ENCODE results near the gene USP6NL.
A peak's percentile ranks its signal among the peaks of the same experiment; 100 is the strongest.

USP6NL gene

GRCh38 chr10:11522821-11523245 lies 88.6 kb downstream of the USP6NL start:
- no peak overlapping the region for H3K4me3 ChIP-seq (IDR thresholded peaks at IDR 0.05; ENCODE audit: insufficient read depth, low read depth, low read length)
- no peak overlapping the region for H2AFZ ChIP-seq (ENCODE audit: low read depth)
- no peak overlapping the region for H3K9ac ChIP-seq
- no peaks in the 10 kb centered on the region for H4K20me1 ChIP-seq (ENCODE audit: insufficient read depth)
- TF ChIP-seq, protein P1, sequence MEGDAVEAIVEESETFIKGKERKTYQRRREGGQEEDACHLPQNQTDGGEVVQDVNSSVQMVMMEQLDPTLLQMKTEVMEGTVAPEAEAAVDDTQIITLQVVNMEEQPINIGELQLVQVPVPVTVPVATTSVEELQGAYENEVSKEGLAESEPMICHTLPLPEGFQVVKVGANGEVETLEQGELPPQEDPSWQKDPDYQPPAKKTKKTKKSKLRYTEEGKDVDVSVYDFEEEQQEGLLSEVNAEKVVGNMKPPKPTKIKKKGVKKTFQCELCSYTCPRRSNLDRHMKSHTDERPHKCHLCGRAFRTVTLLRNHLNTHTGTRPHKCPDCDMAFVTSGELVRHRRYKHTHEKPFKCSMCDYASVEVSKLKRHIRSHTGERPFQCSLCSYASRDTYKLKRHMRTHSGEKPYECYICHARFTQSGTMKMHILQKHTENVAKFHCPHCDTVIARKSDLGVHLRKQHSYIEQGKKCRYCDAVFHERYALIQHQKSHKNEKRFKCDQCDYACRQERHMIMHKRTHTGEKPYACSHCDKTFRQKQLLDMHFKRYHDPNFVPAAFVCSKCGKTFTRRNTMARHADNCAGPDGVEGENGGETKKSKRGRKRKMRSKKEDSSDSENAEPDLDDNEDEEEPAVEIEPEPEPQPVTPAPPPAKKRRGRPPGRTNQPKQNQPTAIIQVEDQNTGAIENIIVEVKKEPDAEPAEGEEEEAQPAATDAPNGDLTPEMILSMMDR (conservative IDR thresholded peaks at IDR 0.05; ENCODE audit: low read depth, low read length): no peak
- H3K4me1 ChIP-seq (ENCODE audit: low read depth, poor library complexity, severe bottlenecking): peaks cover 6% of the 10 kb centered on the region
- no peak overlapping the region for H3K27ac ChIP-seq
- no peaks in the 10 kb centered on the region for H3K79me2 ChIP-seq (ENCODE audit: insufficient read depth, low read depth)
- H3K4me2 ChIP-seq: no peak overlapping the region
- no peaks in the 10 kb centered on the region for H3K27me3 ChIP-seq (ENCODE audit: insufficient read depth, low read depth)
- no peaks in the 10 kb centered on the region for H3K36me3 ChIP-seq (ENCODE audit: insufficient read depth)

- peaks cover 6% of the 10 kb centered on the region for H3K4me1 ChIP-seq (ENCODE audit: low read depth, poor library complexity, severe bottlenecking)
- no peaks in the 10 kb centered on the region; the same call in 1 of the 2 replicates for H3K27me3 ChIP-seq (ENCODE audit: insufficient read depth, low read depth)
- no peak overlapping the region for H3K4me3 ChIP-seq (IDR thresholded peaks at IDR 0.05; ENCODE audit: insufficient read depth, low read depth, low read length)
- no peak overlapping the region for H3K9ac ChIP-seq
- H3K4me2 ChIP-seq: no peak overlapping the region
- H2AFZ ChIP-seq (ENCODE audit: low read depth): no peak overlapping the region
- no peak overlapping the region for H3K27ac ChIP-seq
- no peaks in the 10 kb centered on the region for H3K79me2 ChIP-seq (ENCODE audit: insufficient read depth, low read depth)
- no peaks in the 10 kb centered on the region for H3K36me3 ChIP-seq (ENCODE audit: insufficient read depth)
- TF ChIP-seq, protein P1 (conservative IDR thresholded peaks at IDR 0.05; ENCODE audit: low read depth, low read length): no peak
- no peaks in the 10 kb centered on the region for H4K20me1 ChIP-seq (ENCODE audit: insufficient read depth)
Observed at GRCh38 chr10:11521860-11522259, 89.6 kb downstream of the USP6NL start.

DNA sequence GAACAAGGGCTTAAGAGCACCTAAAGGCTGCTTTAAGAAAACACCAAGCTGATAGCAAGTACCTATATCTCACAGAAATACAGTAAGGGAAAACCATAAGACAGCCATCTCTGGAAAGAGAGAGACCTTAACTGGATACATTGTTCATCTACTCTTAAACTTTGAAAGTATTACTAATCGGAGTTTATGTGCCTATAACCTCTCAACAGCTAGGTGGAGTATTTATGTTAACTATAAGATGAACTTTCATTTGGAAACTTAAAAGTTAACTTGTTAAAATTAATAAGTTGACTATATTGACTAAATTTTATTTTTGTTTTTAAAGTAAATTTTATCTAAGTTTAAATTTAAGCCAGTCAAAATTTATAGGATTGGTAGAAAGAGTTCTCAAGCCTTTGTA lies 90.6 kb downstream of the USP6NL start:
- Histone ChIP-seq H2AFZ (ENCODE audit: low read depth) (no peak overlapping the region), H3K36me3 (ENCODE audit: insufficient read depth) (no peaks in the 10 kb centered on the region), H4K20me1 (ENCODE audit: insufficient read depth) (no peaks in the 10 kb centered on the region), H3K4me2 (no peak overlapping the region), H3K4me3 (IDR thresholded peaks at IDR 0.05; ENCODE audit: insufficient read depth, low read depth, low read length) (no peak overlapping the region), H3K9ac (no peak overlapping the region), H3K79me2 (ENCODE audit: insufficient read depth, low read depth) (no peaks in the 10 kb centered on the region), H3K27ac (no peak overlapping the region), H3K27me3 (ENCODE audit: insufficient read depth, low read depth) (no peaks in the 10 kb centered on the region; the same call in 1 of the 2 replicates), H3K4me1 (ENCODE audit: low read depth, poor library complexity, severe bottlenecking) (peaks cover 16% of the 10 kb centered on the region)
- TF ChIP-seq, protein P1 (conservative IDR thresholded peaks at IDR 0.05; ENCODE audit: low read depth, low read length): no peak

GRCh38 chr10:11517150-11517549 lies 94.3 kb downstream of the USP6NL start:
- H3K27me3 ChIP-seq (ENCODE audit: insufficient read depth, low read depth): no peaks in the 10 kb centered on the region; the same call in 1 of the 2 replicates
- TF ChIP-seq, protein P1 (conservative IDR thresholded peaks at IDR 0.05; ENCODE audit: low read depth, low read length): no peak
- no peaks in the 10 kb centered on the region for H3K36me3 ChIP-seq (ENCODE audit: insufficient read depth)
- no peak overlapping the region for H3K4me3 ChIP-seq (IDR thresholded peaks at IDR 0.05; ENCODE audit: insufficient read depth, low read depth, low read length)
- H3K9ac ChIP-seq: no peak overlapping the region
- H3K79me2 ChIP-seq (ENCODE audit: insufficient read depth, low read depth): no peaks in the 10 kb centered on the region
- H3K27ac ChIP-seq: no peak overlapping the region
- no peak overlapping the region for H2AFZ ChIP-seq (ENCODE audit: low read depth)
- peak overlapping the region; percentile 49; the same call in 1 of the 2 replicates for H3K4me2 ChIP-seq
- H3K4me1 ChIP-seq (ENCODE audit: low read depth, poor library complexity, severe bottlenecking): peaks cover 23% of the 10 kb centered on the region
- H4K20me1 ChIP-seq (ENCODE audit: insufficient read depth): no peaks in the 10 kb centered on the region

Data from KMS-11 (cell line).